ENCODE data around the gene SYCE3.
"Not testable (repeated sequence)": the region's sequence is repeated elsewhere in the genome, so short reads cannot be mapped to it uniquely, and the experiment has no call there.

The SYCE3 gene

GRCh38 chr22:50609599-50609998 is 46.9 kb upstream of the SYCE3 start:
- TF ChIP-seq CTCF (IDR thresholded peaks at IDR 0.05; ENCODE audit: low read depth, low read length): no peak
- no peaks in the 10 kb centered on the region for H3K4me1 ChIP-seq
- DNase-seq: no peak
- H3K36me3 ChIP-seq: peaks cover 29% of the 10 kb centered on the region
- H3K9me3 ChIP-seq: no peaks in the 10 kb centered on the region; the same call in 1 of the 2 replicates
- H3K27me3 ChIP-seq: no peaks in the 10 kb centered on the region
- no peak overlapping the region for H3K4me3 ChIP-seq (ENCODE audit: low read depth, low read length)

- H3K4me3 ChIP-seq (ENCODE audit: low read depth, low read length): no peak overlapping the region
- TF ChIP-seq CTCF (IDR thresholded peaks at IDR 0.05; ENCODE audit: low read depth, low read length): no peak
- no peaks in the 10 kb centered on the region; the same call in 1 of the 2 replicates for H3K9me3 ChIP-seq
- H3K27me3 ChIP-seq: no peaks in the 10 kb centered on the region
- no peak for DNase-seq
- peaks cover 29% of the 10 kb centered on the region for H3K36me3 ChIP-seq
- no peaks in the 10 kb centered on the region for H3K4me1 ChIP-seq
These were observed 46.3 kb upstream of the SYCE3 start for GRCh38 chr22:50608996-50609395.

- H3K36me3 ChIP-seq: peaks cover 37% of the 10 kb centered on the region
- not testable (repeated sequence) for H3K27me3 ChIP-seq
These were observed 45.5 kb upstream of the SYCE3 start for GRCh38 chr22:50608058-50608840.

GRCh38 chr22:50607659-50608020 is 44.9 kb upstream of the SYCE3 start:
- Histone ChIP-seq H3K4me1 (no peaks in the 10 kb centered on the region), H3K9me3 (no peaks in the 10 kb centered on the region), H3K4me3 (ENCODE audit: low read depth, low read length) (no peak overlapping the region), H3K27me3 (no peaks in the 10 kb centered on the region), H3K36me3 (peaks cover 43% of the 10 kb centered on the region)
- TF ChIP-seq CTCF (IDR thresholded peaks at IDR 0.05; ENCODE audit: low read depth, low read length): no peak
- no peak for DNase-seq

More at GRCh38 chr22:50608058-50608840, 45.5 kb upstream of the SYCE3 start:
- not testable (repeated sequence) for H3K9me3 ChIP-seq; H3K4me1 ChIP-seq; H3K4me3 ChIP-seq (ENCODE audit: low read depth, low read length); DNase-seq

GRCh38 chr22:50606946-50607658 is 44.4 kb upstream of the SYCE3 start:
- DNase-seq: no peak
- no peak for TF ChIP-seq CTCF (IDR thresholded peaks at IDR 0.05; ENCODE audit: low read depth, low read length)
- H3K9me3 ChIP-seq: no peaks in the 10 kb centered on the region
- no peak overlapping the region for H3K4me3 ChIP-seq (ENCODE audit: low read depth, low read length)
- H3K36me3 ChIP-seq: peaks cover 43% of the 10 kb centered on the region
- H3K4me1 ChIP-seq: peaks cover 1% of the 10 kb centered on the region; the same call in 1 of the 2 replicates
- H3K27me3 ChIP-seq: no peaks in the 10 kb centered on the region

GRCh38 chr22:50606165-50606945 is 43.6 kb upstream of the SYCE3 start:
- DNase-seq: no peak
- Histone ChIP-seq H3K36me3 (peaks cover 46% of the 10 kb centered on the region), H3K4me1 (peaks cover 7% of the 10 kb centered on the region), H3K9me3 (no peaks in the 10 kb centered on the region), H3K4me3 (ENCODE audit: low read depth, low read length) (no peak overlapping the region), H3K27me3 (no peaks in the 10 kb centered on the region)
- TF ChIP-seq CTCF (IDR thresholded peaks at IDR 0.05; ENCODE audit: low read depth, low read length): no peak
